Endometrial microvascular endothelial cells (primary cell): ENCODE measurements around the gene ATP5F1A. TPM values are rescaled to one million over a fixed set of nuclear protein-coding genes. Genes with fewer than 3 reads are reported as not detected.
"Not testable (repeated sequence)": the region's sequence is repeated elsewhere in the genome, so short reads cannot be mapped to it uniquely, and the experiment has no call there.

Experiments
- in situ Hi-C: cut with HindIII; loops from 2 replicates; pipeline ENCODE4 v1.10.0; 2017; ENCODE audit warnings: low sequenced_read_pairs, low pct_unique_long_range_greater_than_20kb; ENCODE audit errors: inconsistent ontology term
- total RNA-seq: library from RNA; depleted of rRNA; stranded (reverse); fragments of >200 nt; gene quantifications from one replicate; pipeline ENCODE4 v1.2.3, GENCODE V29; 2015; ENCODE audit errors: inconsistent ontology term

The ATP5F1A gene
- total RNA-seq, 1 donor from 2014 or later: 727 TPM

GRCh38 chr18:46053368-46054095 lies 44.6 kb downstream of the ATP5F1A start:
- in situ Hi-C loops: no loop called here

GRCh38 chr18:46051731-46052461 lies 46.2 kb downstream of the ATP5F1A start:
- in situ Hi-C loops: no loop called here

DNA sequence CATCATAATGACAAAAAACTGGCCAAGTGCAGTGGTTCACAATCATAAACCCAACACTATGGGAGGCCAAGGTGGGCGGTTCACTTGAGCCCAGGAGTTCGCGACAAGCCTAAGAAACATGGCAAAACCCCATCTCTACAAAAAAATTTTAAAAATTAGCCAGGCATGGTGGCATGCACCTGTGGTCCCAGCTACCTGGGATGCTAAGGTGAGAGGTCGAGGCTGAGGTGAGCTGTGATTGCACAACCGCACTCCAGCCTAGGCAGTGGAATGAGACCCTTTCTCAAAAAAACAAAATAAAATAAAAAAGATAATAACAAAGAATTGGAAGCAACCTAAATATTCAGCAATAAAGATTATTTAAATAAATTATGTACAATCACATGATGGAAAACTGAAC lies 47.8 kb downstream of the ATP5F1A start:
- in situ Hi-C loops: no loop called here

- in situ Hi-C loops: no loop called here
Observed at GRCh38 chr18:46048641-46049040, 49.5 kb downstream of the ATP5F1A start.

DNA sequence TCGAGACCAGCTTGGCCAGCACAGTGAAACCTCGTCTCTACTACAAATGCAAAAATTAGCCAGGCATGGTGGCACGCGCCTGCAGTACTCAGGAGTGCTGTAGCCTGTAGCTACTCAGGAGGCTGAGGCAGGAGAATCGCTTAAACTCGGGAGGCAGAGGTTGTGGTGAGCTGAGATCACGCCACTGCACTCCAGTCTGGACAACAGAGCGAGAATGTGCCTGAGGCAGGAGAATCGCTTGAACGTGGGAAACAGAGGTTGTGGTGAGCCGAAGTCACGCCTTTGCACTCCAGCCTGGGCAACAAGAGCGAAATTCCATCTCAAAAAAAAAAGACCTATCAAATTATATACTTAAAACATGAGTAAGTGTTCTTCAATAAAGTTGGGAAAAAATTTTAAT lies 50.7 kb downstream of the ATP5F1A start:
- in situ Hi-C loops: not testable (repeated sequence)

DNA sequence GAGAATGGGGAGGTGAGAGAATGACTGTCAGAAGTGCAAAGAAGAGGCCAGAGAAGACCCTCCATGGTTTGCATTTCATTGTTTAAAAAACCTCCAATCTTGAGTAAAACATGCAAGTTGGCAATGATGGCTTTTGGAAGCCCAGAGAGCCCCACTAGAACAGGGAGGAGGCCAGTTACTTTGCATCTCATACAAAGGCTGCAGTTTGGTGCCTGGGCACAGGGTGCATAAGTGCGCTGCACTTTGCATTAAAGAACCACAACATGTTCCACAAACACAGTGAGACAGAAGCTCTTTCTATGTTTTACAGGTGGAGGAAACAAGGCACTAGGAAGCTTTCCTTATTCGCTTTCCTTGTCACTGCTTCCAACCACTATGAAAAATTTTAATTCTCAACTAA lies 51.4 kb downstream of the ATP5F1A start:
- in situ Hi-C loops: no loop called here

GRCh38 chr18:46046126-46046525 lies 52.0 kb downstream of the ATP5F1A start:
- in situ Hi-C loops: no loop called here

GRCh38 chr18:46042571-46043123 lies 55.4 kb downstream of the ATP5F1A start:
- in situ Hi-C loops: no loop called here

- in situ Hi-C loops: no loop called here
Observed at GRCh38 chr18:46040747-46041104, 57.4 kb downstream of the ATP5F1A start.

GRCh38 chr18:46040033-46040746 lies 57.9 kb downstream of the ATP5F1A start:
- in situ Hi-C loops: no loop called here

DNA sequence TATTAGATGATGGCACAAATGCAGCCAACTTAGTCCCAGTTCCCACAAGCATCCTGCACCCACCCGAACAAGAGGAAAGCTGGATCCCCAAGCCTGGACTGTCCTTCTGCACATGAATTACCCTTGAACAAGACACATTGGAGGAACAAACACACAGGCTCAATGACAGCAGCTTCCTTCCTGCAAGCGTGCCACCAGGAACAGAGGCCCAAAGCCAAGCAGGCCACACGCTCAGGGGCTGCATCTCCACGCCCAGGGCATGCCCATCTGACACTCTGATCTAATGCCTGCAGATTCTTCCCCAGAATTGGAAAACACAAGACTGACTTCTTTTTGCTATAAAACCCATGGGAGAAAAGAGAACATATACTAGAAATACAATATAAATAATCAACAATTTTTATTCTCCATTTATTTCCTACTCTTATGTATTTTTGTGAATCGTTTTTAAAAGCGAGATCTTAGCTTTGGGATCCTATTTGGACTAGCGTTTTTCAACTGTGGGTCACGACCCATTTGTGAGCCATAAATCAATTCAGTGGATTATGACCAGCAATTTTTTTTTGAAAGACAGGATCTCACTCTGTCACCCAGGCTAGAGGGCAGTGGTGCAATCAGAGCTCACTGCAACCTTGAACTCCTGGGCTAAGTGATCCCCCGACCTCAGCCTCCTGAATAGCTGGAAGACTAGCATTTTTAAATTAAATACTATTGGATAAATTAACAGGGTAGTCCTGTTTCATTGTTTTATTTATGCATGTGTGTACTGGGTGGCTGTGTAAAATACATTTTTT lies 60.4 kb downstream of the ATP5F1A start:
- in situ Hi-C loops: no loop called here

DNA sequence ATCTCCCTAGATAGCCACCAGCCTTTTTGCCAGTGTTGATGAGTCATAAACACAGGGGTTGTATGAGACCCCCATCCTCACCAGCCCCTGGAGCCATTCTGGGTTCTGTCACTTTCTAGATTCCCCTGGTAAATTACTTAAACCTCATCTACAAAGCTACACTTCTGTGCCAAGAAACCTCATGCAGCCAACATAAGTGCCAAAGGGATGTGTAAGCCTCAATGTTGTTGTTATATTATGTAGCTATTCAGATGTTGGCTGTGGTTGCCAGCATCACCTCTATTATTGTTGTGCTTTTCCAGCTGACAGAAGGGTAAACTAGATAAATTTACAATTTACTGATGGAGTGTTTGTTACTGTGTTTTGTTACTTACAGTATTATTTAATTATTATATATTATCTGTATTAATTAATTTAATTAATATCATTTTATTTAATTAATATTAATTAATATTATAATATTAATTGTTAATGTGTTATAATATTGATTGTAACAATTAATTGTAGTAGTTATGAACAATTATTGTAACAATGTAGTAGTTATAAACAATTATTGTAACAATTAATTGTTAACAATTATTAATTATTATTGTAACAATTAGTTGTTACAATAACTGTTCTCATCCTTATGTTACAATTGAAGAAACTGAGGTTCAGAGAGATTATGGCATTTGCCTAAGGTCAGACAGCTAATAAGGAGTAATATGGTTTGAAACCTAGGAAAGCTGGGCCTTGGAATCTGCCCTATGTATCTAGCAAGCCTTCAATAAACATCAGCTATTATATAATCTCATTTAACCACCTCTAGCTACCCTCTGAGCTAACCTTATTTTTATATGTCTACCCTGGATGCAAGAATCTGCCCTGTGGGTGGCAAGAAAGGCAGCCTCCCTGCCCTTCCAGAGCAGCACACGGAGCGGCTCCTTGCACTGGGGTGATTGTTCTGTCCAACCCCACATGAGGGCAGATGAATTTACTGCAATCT lies 62.1 kb downstream of the ATP5F1A start:
- in situ Hi-C loops: no loop called here

DNA sequence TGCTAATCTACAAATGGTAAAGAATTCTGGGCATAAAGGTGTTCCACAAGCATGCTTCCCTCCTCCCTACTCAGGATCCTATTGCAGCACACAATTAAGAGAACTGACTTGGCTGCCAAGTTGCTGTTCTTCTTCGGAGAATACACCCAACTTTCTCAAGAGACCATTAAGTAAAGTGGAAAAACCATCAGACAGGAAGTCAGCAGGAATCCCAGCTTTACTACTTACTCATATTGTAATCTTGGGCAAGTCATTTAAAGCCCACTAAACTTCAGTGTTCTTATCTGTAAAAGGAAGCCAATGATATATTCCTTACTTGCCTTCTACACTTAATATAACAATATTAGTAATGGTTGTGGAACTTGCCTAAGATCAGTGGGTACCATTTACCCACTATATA lies 63.9 kb downstream of the ATP5F1A start:
- in situ Hi-C loops: no loop called here

GRCh38 chr18:46031741-46032140 lies 66.4 kb downstream of the ATP5F1A start:
- in situ Hi-C loops: no loop called here
